Tibial nerve (tissue), 4 donors: ENCODE measurements around the gene PCDHGA4. TPM values are rescaled to one million over a fixed set of nuclear protein-coding genes. Genes with fewer than 3 reads are reported as not detected.
"Not testable (repeated sequence)": the region's sequence is repeated elsewhere in the genome, so short reads cannot be mapped to it uniquely, and the experiment has no call there.

ENCODE experiments used
- DNase-seq, 2 donors: peaks; one replicate each; pipeline ENCODE4 v3.0.0-alpha.2; 2019; ENCODE audit warnings: low spot score in 2 of 2
- H3K27ac ChIP-seq, 4 donors: fragments of 200-600 bp; sonication (generic) in 3 of 4; one replicate each; pipeline ENCODE4 v1.5.1; 2017 to 2019; ENCODE audit warnings: mild to moderate bottlenecking in 1 of 4
- H3K27me3 ChIP-seq, 2 donors: fragments of 200-600 bp; sonication (generic) in 1 of 2; one replicate each; pipeline versions ENCODE4 v1.5.1 to v1.6.0; 2017 to 2019
- H3K36me3 ChIP-seq, 3 donors: fragments of 200-600 bp; sonication (generic); one replicate each; pipeline ENCODE4 v1.5.1; 2018 to 2019
- H3K4me1 ChIP-seq, 4 donors: fragments of 200-600 bp; sonication (generic) in 3 of 4; one replicate each; pipeline ENCODE4 v1.5.1; 2017 to 2019
- H3K4me3 ChIP-seq, 4 donors: fragments of 200-600 bp; sonication (generic) in 3 of 4; one replicate each; pipeline ENCODE4 v1.5.1; 2017 to 2019; ENCODE audit warnings: mild to moderate bottlenecking in 1 of 4, moderate library complexity in 1 of 4
- H3K9me3 ChIP-seq, 4 donors: fragments of 200-600 bp; sonication (generic) in 3 of 4; one replicate each; pipeline ENCODE4 v1.5.1; 2017 to 2019
- CTCF ChIP-seq, 5 experiments: fragments of 200-600 bp in 3 of 5; fragments of 450-650 bp in 2 of 5; sonication (generic) in 3 of 5; IDR thresholded peaks; one replicate each; pipeline ENCODE4 v1.5.1; 2016 to 2019; ENCODE audit warnings: antibody characterized with exemption in 5 of 5, mild to moderate bottlenecking in 3 of 5, moderate library complexity in 2 of 5
- EP300 ChIP-seq, 2 donors: sonication (generic); formaldehyde crosslinking; IDR thresholded peaks; one replicate each; pipeline ENCODE4 v1.6.1; 2017; ENCODE audit warnings: antibody characterized with exemption in 2 of 2, mild to moderate bottlenecking in 1 of 2
- POLR2A ChIP-seq, 2 donors: fragments of 450-650 bp; IDR thresholded peaks; one replicate each; pipeline ENCODE4 v1.6.1; 2017; ENCODE audit warnings: antibody characterized with exemption in 2 of 2, mild to moderate bottlenecking in 2 of 2, moderate library complexity in 2 of 2
- WGBS, 2 donors: methylation state at CpG; one replicate each; pipeline ENCODE4 v1.1.5; 2018; 5-methylcytosine and 5-hydroxymethylcytosine counted together
- total RNA-seq, 4 donors: library from RNA; depleted of rRNA; stranded (reverse); fragments of >200 nt; gene quantifications; one replicate each; pipeline ENCODE4 v1.1.0, GENCODE V29; 2016

PCDHGA4 gene
- total RNA-seq, 4 donors from 2014 or later, result 5.1 to 13.5 (median 9.2) TPM

DNA sequence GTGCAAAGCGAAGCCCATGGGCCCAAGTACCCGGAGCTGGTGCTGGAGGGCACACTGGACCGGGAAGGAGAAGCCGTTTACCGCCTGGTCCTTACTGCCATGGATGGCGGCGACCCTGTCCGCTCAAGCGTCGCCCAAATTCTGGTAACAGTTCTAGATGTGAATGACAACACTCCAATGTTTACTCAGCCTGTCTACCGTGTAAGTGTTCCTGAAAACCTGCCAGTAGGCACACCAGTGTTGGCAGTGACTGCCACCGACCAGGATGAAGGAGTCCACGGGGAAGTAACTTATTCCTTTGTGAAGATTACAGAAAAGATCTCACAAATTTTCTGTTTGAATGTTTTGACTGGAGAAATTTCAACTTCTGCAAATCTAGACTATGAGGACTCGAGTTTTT lies 19.8 kb downstream of the PCDHGA4 start:
- Histone ChIP-seq H3K4me1 (no peaks in the 10 kb centered on the region), H3K36me3 (peaks cover 0 to 35% (median 0%) of the 10 kb centered on the region in 3 donors), H3K9me3 (peaks cover 0 to 99% (median 51%) of the 10 kb centered on the region in 4 donors), H3K4me3 (no peak overlapping the region), H3K27me3 (no peaks in the 10 kb centered on the region), H3K27ac (no peak overlapping the region)
- 58 to 68% methylated on average over 14 of the region's 14 CpGs for WGBS, 2 donors
- no peak for DNase-seq
- TF ChIP-seq CTCF (IDR thresholded peaks at IDR 0.05) (no peak), EP300 (IDR thresholded peaks at IDR 0.05) (no peak), POLR2A (IDR thresholded peaks at IDR 0.05) (no peak)

GRCh38 chr5:141375444-141376155 lies 20.8 kb downstream of the PCDHGA4 start:
- peaks cover 0 to 99% (median 48%) of the 10 kb centered on the region in 4 donors for H3K9me3 ChIP-seq
- DNase-seq, H3K27ac ChIP-seq, H3K4me3 ChIP-seq, H3K4me1 ChIP-seq, H3K27me3 ChIP-seq: not testable (repeated sequence)
- WGBS, 2 donors, result 38 to 63% methylated on average over 12 to 37 of the region's 48 CpGs
- H3K36me3 ChIP-seq, result peaks cover 0 to 31% (median 0%) of the 10 kb centered on the region in 3 donors

- Histone ChIP-seq H3K27ac (no peak within 1 kb of the TSS), H3K9me3 (peaks cover 0 to 100% (median 48%) of the 10 kb centered on the region in 4 donors), H3K36me3 (peaks cover 0 to 40% (median 0%) of the 10 kb centered on the region in 3 donors), H3K4me1 (no peaks in the 10 kb centered on the region), H3K27me3 (no peaks in the 10 kb centered on the region), H3K4me3 (peak within 1 kb of the TSS in 1 of 4 donors; percentile 21)
- no peak for DNase-seq
- 19 to 20% methylated on average over 32 to 36 of the region's 37 CpGs for WGBS, 2 donors
- TF ChIP-seq POLR2A (IDR thresholded peaks at IDR 0.05), result no peak
- no peak for TF ChIP-seq EP300 (IDR thresholded peaks at IDR 0.05)
- no peak for TF ChIP-seq CTCF (IDR thresholded peaks at IDR 0.05)
These were observed 27.9 kb downstream of the PCDHGA4 start, which contains the start of gene PCDHGA7 for GRCh38 chr5:141382469-141383294. PCDHGA7 (plus strand) TSS chr5:141382742; CDS start chr5:141382900, 158 bp downstream.

- Histone ChIP-seq H3K27me3 (no peaks in the 10 kb centered on the region), H3K9me3 (peaks cover 0 to 97% (median 46%) of the 10 kb centered on the region in 4 donors), H3K27ac (no peak overlapping the region), H3K36me3 (peaks cover 0 to 40% (median 0%) of the 10 kb centered on the region in 3 donors), H3K4me1 (no peaks in the 10 kb centered on the region), H3K4me3 (no peak overlapping the region)
- 37 to 48% methylated on average over 21 of the region's 21 CpGs for WGBS, 2 donors
- no peak for TF ChIP-seq EP300 (IDR thresholded peaks at IDR 0.05)
- TF ChIP-seq CTCF (IDR thresholded peaks at IDR 0.05), result no peak
- no peak for TF ChIP-seq POLR2A (IDR thresholded peaks at IDR 0.05)
- DNase-seq, result no peak
These were observed 28.5 kb downstream of the PCDHGA4 start for GRCh38 chr5:141383345-141383744.

- peaks cover 0 to 45% (median 0%) of the 10 kb centered on the region in 3 donors for H3K36me3 ChIP-seq
- H3K27ac ChIP-seq, result no peak overlapping the region
- no peak overlapping the region for H3K4me3 ChIP-seq
- H3K9me3 ChIP-seq, result peaks cover 0 to 97% (median 48%) of the 10 kb centered on the region in 4 donors
- DNase-seq, result no peak
- WGBS, 2 donors, result 47 to 58% methylated on average over 34 to 37 of the region's 43 CpGs
- no peaks in the 10 kb centered on the region for H3K27me3 ChIP-seq
- H3K4me1 ChIP-seq, result no peaks in the 10 kb centered on the region
- no peak for TF ChIP-seq POLR2A (IDR thresholded peaks at IDR 0.05)
These were observed 29.8 kb downstream of the PCDHGA4 start for GRCh38 chr5:141384471-141385267.
